Measurements from ENCODE around the gene SPOUT1. TPM values are rescaled to one million over a fixed set of nuclear protein-coding genes. Genes with fewer than 3 reads are reported as not detected.

SPOUT1 gene
- total and polyA plus RNA-seq, 2 of the 13 experiments (the other 11 are each of a cell fraction or from before 2014, with no cell fraction given): 39.0 to 45.8 TPM

- no peak; the same call in 1 of the 2 replicates for TF ChIP-seq IRX3 (CRISPR knock-in tag; IDR thresholded peaks at IDR 0.05; ENCODE audit: borderline replicate concordance, low read depth)
- no peak for TF ChIP-seq PLRG1 (conservative IDR thresholded peaks at IDR 0.05)
- no peak for TF ChIP-seq ARID3A (IDR thresholded peaks at IDR 0.05; ENCODE audit: low read depth, low read length)
- TF ChIP-seq RNF2 (conservative IDR thresholded peaks at IDR 0.05; ENCODE audit: low read depth): peak; percentile 61
- no peak for TF ChIP-seq ZNF431 (CRISPR knock-in tag; IDR thresholded peaks at IDR 0.05; ENCODE audit: borderline replicate concordance, low read depth)
- TF ChIP-seq HOXA9 (CRISPR knock-in tag; IDR thresholded peaks at IDR 0.05; ENCODE audit: borderline replicate concordance): no peak
- no peak for TF ChIP-seq HDAC6 (IDR thresholded peaks at IDR 0.05; ENCODE audit: low read depth, low read length)
- TF ChIP-seq ELF4 (CRISPR knock-in tag; IDR thresholded peaks at IDR 0.05; ENCODE audit: borderline replicate concordance): peak; percentile 24; the same call in 1 of the 2 replicates
- no peak for TF ChIP-seq ZBTB38 (CRISPR knock-in tag; IDR thresholded peaks at IDR 0.05)
- no peak for TF ChIP-seq ZNF772 (CRISPR knock-in tag; IDR thresholded peaks at IDR 0.05)
- TF ChIP-seq DPF2 (CRISPR knock-in tag; IDR thresholded peaks at IDR 0.05; ENCODE audit: borderline replicate concordance, low read depth): no peak
- TF ChIP-seq ZBTB7B (CRISPR knock-in tag; IDR thresholded peaks at IDR 0.05): no peak
- TF ChIP-seq FOXK2 (IDR thresholded peaks at IDR 0.05): no peak
- 0 out of 2 replicates have a peak, but pooled peaks have one; percentile 16 for TF ChIP-seq ZNF564 (CRISPR knock-in tag; IDR thresholded peaks at IDR 0.05)
- no peak for TF ChIP-seq BCLAF1 (IDR thresholded peaks at IDR 0.05)
- TF ChIP-seq ZNF496 (CRISPR knock-in tag; IDR thresholded peaks at IDR 0.05; ENCODE audit: insufficient replicate concordance): no peak
- TF ChIP-seq REST (IDR thresholded peaks at IDR 0.05; ENCODE audit: borderline replicate concordance in 1 of 2, low read depth in 1 of 2, low read length in 2 of 2): no peak; a peak in 1 of 4 replicates
- peak; percentile 8; the same call in 1 of the 2 replicates for TF ChIP-seq ZNF607 (CRISPR knock-in tag; IDR thresholded peaks at IDR 0.05; ENCODE audit: borderline replicate concordance)
- no peak for TF ChIP-seq ZNF468 (CRISPR knock-in tag; IDR thresholded peaks at IDR 0.05)
- no peak for TF ChIP-seq ZFP90 (CRISPR knock-in tag; IDR thresholded peaks at IDR 0.05; ENCODE audit: borderline replicate concordance)
- no peak for TF ChIP-seq ZNF737 (CRISPR knock-in tag; IDR thresholded peaks at IDR 0.05; ENCODE audit: borderline replicate concordance)
- TF ChIP-seq MYC (CRISPR knock-in tag; IDR thresholded peaks at IDR 0.05; ENCODE audit: borderline replicate concordance): peak; percentile 22; the same call in 1 of the 2 replicates
Observed at GRCh38 chr9:128818099-128818838, 11.3 kb downstream of the SPOUT1 start, which contains the start of gene ENDOG (continued).
